HG02973 (cell line): ENCODE measurements around the gene FAM219A.

Experiments used
- ATAC-seq: cut with Tn5 transposase; IDR thresholded peaks from one replicate; pipeline ENCODE4 v1.9.1; 2021; ENCODE audit warnings: moderate library complexity; ENCODE audit not compliant: unreplicated experiment

Gene FAM219A

DNA sequence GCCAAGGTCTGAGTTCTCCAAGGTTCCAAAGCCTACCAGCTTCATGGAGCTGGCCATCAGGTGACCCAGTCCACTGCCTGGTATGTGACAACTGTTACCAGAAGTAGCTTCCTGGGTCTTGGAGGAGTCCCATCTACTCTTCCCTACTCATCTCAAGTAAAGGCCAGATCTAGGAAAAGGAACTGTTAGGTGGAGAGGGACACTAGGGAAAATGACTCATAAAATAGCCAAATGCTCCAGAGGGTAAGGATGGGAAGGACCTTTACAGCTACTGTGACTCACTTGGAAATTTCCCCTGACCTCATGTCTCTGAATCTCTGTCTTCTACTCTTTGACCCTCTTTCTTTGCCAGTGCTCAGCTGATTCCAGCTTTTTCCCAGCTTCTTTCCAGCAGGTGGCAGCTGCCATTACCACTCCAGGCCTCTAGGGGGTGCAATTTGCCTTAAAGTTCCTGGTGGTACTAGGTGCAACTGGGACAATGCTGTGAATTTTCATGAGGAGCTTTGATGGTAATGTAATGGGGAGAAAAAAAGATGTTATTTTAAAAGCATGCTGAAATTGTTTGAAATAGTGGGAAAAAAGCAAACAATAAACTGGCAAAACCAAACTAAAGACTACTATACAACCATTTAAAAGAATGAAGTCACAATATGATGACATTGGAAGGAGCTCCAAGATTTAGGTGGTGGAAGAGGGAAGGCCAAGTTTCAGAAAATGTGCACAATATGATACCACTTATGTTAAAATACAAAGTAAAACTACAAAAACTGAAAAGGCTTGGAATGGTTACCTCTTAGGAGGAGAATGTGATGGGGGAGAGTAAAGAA lies 54.6 kb downstream of the FAM219A start:
- ATAC-seq, result no peak

- ATAC-seq, result no peak
These were observed 57.4 kb downstream of the FAM219A start for GRCh38 chr9:34400686-34401602.

- ATAC-seq, result no peak
These were observed 58.1 kb downstream of the FAM219A start for GRCh38 chr9:34400275-34400674.

- no peak for ATAC-seq
These were observed 58.6 kb downstream of the FAM219A start for GRCh38 chr9:34399729-34400128.

DNA sequence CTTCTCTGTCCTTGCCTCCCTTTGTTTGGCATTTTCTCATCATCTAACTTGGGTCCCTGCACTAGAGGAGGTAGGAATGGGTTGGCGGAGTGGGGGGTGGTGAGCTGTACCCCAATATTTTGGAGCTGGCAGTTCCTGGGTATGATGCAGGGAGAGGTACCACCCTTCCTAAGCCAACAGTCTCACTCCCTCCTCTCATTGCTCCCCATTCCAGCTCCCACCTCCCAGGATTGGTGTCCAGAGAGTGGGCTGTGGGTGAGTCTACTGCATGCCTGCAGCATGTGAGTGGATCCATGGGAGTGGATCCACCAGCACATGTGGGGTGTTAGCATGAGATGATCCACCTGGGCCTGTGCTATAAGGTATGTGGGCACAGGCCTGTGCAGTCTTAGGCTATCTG lies 59.5 kb downstream of the FAM219A start:
- ATAC-seq, result no peak

DNA sequence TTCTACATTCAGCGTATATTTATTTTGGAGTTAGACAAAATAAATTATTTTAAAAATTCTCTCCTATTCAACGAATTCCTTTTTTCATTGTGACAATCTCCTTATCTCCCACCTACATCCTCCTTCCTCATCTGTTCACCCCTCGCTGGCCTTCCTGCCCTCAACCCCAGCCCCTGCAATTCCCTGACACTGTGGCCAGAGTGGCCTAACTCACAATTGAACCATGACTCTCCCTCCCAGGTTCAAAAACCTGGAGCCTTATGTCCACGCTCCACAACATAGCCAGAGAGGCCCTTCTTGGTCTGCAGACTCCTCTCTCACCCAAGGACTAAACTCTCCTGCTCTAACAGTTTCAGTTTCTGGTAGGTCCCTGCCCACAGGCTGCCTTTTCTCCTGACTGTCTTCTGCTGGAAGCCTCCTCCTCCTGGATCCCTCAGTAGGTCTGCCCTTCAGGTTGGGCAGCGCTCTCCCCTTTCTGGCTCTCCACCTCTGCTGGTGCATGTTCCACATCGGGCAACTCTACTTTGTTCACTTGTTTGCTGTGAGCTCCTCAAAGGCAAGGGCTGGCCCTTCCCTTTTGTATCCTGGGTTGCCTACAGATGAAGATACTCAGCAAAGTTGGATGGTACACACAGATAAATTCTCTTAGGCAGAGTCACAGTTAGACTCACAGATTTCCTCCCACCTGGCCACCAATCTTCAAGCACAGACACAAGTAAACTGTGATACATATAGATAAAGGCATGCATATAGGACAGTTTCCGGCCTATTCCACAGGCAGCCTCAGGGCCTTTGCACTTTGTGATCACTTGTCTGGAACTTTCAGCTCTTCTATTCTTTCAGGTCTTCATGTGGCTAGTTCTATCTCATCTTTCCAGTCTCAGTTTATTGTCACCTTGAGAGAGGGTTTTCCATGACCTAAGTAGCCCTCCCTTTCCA lies 61.8 kb downstream of the FAM219A start:
- no peak for ATAC-seq

DNA sequence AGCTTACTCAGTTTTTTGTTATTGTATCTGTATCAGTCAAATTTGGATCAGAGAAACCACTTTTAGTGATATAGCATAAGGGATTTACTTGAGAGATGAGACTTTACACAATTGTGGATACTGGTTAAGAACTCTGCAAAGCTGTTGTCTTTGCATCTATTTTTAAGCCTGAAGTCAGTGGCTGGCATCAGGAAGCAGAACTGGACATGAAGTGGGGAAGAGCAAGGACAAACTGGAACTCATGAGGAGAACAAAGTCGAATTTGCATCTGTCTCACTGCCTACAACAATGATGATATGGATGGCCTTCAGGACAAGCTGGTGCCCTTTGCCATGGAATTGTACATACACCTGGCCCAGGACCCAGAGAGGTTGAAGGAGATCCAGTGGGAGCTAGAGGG lies 65.9 kb downstream of the FAM219A start:
- ATAC-seq, result no peak

- no peak for ATAC-seq
These were observed 71.1 kb downstream of the FAM219A start for GRCh38 chr9:34387239-34387638.

- no peak for ATAC-seq
These were observed 71.7 kb downstream of the FAM219A start for GRCh38 chr9:34386656-34387055.

GRCh38 chr9:34385561-34386230 lies 72.7 kb downstream of the FAM219A start:
- ATAC-seq, result no peak

DNA sequence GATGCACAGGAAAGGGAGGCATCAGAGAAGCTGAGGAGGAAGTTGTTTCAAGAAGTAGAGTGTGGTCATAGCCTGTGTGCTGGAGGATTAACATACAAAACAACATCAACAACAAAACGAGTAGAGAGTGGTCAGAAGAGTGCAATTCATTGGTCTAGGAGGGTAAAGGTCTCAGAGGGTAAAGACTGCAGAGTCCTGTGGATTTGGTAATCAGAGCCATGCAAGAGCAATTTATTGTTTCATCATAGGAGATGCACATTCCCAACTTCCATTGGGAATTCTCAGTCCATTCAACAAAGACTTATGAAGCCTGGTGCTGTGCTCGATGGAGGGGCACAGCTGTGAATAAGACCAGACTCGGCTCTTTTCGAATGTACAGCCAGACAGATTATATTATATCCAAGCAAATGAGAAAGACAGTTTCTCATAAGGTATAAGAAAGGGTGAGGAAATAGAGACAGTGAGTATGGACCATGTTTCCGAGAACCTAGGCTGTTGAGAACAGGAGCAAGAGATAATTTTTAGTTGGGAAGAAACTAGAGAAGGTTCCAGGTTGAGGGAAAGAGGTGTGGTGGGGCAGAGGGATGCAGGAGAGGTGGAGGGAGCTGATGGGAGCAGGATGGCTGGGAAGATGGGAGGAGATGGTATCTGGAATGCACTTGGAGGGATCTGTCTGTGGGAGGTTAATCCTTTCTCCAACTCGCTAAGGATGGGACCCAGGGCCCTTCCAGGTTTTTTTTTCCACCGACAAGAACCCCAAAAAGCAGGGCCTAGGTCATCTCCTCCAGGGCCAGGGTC lies 73.8 kb downstream of the FAM219A start:
- no peak for ATAC-seq

DNA sequence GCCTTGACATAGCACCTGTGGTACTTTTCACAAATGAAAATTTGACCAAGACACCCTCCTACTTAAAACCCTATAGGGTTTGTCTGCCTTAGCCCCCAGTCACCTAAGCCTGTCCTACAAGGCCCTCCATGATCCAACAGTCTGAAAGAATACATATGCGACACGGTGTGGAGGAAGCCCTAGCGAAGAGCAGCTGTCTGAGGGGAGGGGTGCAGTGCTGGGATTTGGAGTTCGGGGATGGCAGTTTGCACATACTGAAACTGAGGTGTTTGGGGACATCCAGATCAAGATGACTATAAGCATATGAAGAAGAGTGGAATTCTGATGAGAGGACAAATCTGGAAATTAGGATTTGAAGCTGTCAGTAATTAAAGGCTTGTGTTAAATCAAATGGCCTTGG lies 74.5 kb downstream of the FAM219A start:
- no peak for ATAC-seq

DNA sequence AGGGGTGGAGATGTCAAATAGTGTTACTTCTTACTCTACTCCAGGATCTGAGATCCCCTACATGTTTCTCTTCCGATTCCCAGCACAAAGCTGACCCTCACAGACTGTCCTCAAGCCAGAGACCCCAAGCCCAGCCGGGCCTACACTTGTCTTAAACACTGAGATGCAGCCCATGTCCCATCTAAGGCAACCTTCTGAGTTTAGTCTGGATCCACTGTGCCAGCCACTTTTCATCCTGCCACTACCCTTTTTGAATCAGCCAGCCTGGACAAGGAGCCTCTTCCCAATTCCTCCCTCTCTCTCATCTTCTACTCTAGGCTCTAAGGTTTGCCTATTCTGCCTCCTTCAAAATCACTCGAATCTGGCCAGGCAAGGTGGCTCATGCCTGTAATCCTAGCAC lies 75.5 kb downstream of the FAM219A start:
- no peak for ATAC-seq

DNA sequence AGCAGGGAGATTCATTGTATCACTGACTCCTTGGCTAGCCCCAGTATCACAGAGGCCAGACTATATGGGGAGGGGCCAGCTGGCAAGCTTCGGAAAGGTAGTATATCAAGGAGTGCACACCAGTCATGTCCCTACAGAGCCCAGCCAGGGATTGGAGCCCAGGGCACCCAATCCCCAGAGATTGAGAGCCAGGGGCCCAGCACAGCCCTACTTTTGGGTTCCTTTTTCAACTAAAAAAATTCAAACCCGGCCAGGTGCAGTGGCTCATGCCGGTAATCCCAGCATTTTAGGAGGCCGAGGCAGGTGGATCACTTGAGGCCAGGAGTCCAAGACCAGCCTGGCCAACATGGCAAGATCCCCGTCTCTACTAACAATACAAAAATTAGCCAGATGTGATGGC lies 76.3 kb downstream of the FAM219A start:
- no peak for ATAC-seq

- ATAC-seq, result no peak
These were observed 77.0 kb downstream of the FAM219A start for GRCh38 chr9:34381323-34381722.

- ATAC-seq, result peak; percentile 33
These were observed 77.7 kb downstream of the FAM219A start for GRCh38 chr9:34380511-34381315.

DNA sequence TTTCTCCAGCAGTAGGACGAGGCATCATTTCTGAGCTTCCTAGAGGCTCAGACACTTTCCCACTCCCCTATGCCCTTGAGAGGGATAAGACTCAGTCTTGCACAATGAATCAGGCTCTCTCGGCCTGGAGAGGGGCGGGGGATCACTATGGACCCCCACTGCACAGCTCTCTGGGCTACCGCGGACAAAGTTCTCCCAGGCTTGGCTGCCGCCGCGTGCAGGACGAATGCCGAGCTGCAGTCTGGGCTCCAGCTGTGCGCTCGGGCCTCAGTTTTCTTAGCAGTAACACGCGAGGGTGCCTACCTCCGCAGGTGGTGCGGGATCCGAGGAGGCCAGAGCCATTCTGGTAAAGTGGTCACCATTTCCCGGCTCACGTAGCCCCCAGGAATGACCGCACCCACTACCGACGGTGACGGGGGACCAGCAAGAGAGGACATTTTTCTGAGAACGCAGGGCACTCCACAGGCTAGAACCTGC lies 78.3 kb downstream of the FAM219A start:
- ATAC-seq, result no peak

DNA sequence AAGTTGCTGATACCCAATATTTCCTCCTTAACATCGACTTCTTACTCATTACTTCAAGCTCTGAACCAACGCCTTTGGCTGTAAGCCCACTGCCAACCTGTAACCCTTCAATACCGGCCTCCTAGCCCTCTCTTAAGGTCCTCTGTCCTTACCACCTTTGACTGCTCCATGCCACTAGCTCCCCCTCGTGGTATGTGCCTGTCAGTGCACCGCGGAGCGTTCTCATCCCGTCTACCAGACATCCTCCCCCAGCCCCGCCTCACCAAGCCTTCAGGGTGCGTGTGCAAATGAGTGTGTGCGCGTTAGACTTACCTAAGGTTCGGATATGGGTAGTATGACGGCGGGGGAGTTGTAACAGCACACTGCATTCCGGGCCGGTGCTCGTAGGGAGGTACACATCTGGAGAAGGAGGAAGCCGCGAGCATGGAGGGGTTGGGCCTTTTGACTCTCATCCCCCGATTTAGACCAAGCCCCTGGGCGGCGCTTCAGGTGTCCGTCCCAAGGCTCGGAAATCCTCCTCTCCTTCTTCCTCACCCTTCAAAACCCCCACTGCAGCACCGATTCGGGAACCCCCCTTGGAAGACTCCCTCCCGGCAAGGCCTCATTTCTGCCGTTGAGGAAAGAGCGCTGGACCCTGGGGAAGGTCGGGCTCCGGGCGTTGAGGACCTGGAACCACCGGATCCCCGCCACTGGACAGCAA lies 78.9 kb downstream of the FAM219A start:
- peak; percentile 32 for ATAC-seq
